K562 (cell line): ENCODE results near the gene PXMP2. TPM values are rescaled to one million over a fixed set of nuclear protein-coding genes. Genes with fewer than 3 reads are reported as not detected.

ENCODE experiments used
- DIDO1 ChIP-seq: fragments of 450-650 bp; IDR thresholded peaks from 2 replicates; pipeline ENCODE4 v1.6.1; 2016; ENCODE audit warnings: low read depth, missing biosample characterization, missing genetic modification characterization
- FOXJ2 ChIP-seq: fragments of 200-800 bp; sonication (Bioruptor generic); IDR thresholded peaks from 2 replicates; pipeline ENCODE4 v1.6.1; 2016; ENCODE audit warnings: missing genetic modification characterization, missing compliant biosample characterization
- FUS ChIP-seq: fragments of 200-400 bp; formaldehyde crosslinking; optimal IDR thresholded peaks from 2 replicates; pipeline ENCODE3; 2017; ENCODE audit warnings: low read depth, low read length
- HMGN3 ChIP-seq: IDR thresholded peaks from 2 replicates; pipeline ENCODE4 v1.6.1; 2011; ENCODE audit warnings: borderline replicate concordance, low read depth, mild to moderate bottlenecking, mixed read lengths, low read length; ENCODE audit not compliant: insufficient read length; ENCODE audit errors: extremely low read depth
- ILK ChIP-seq: fragments of 450-650 bp; IDR thresholded peaks from 2 replicates; pipeline ENCODE4 v1.6.1; 2016; ENCODE audit warnings: missing genetic modification characterization, low read depth, mild to moderate bottlenecking, missing compliant biosample characterization, moderate library complexity, borderline replicate concordance
- MAFF ChIP-seq: IDR thresholded peaks from 2 replicates; pipeline ENCODE4 v1.6.1; 2012; ENCODE audit warnings: low read length, improper control_type of control experiment
- MAFK ChIP-seq: IDR thresholded peaks from 2 replicates; pipeline ENCODE4 v1.6.1; 2011; ENCODE audit warnings: low read length, improper control_type of control experiment
- NR2F6 ChIP-seq: fragments of 450-650 bp; formaldehyde crosslinking; IDR thresholded peaks from 2 replicates; pipeline ENCODE4 v1.4.0; 2020; ENCODE audit warnings: mild to moderate bottlenecking
- PHF20 ChIP-seq: fragments of 450-650 bp; IDR thresholded peaks from 2 replicates; pipeline ENCODE4 v1.6.1; 2018; ENCODE audit not compliant: partially characterized antibody
- POLR2H ChIP-seq: IDR thresholded peaks from 2 replicates; pipeline ENCODE4 v1.6.1; 2016; ENCODE audit warnings: missing genetic modification characterization, low read depth, mild to moderate bottlenecking, control low read depth, missing compliant biosample characterization, moderate library complexity
- SMARCA4 ChIP-seq: fragments of 450-650 bp; IDR thresholded peaks from 2 replicates; pipeline ENCODE4 v1.6.1; 2016
- TRIM24 ChIP-seq, 2 experiments: fragments of 450-650 bp; IDR thresholded peaks; 2 replicates each; pipeline ENCODE4 v1.6.1; 2016
- ZKSCAN8 ChIP-seq: fragments of 200-800 bp; sonication (Bioruptor generic); IDR thresholded peaks from 2 replicates; pipeline ENCODE4 v1.6.1; 2016; ENCODE audit warnings: missing genetic modification characterization, missing compliant biosample characterization
- ZNF12 ChIP-seq: sonication (generic); formaldehyde crosslinking; IDR thresholded peaks from 2 replicates; pipeline ENCODE4 v1.4.0; 2020; ENCODE audit warnings: mild to moderate bottlenecking, missing genetic modification reagents
- ZNF507 ChIP-seq: conservative IDR thresholded peaks from 2 replicates; pipeline ENCODE4 v1.6.1; 2017; ENCODE audit warnings: missing genetic modification characterization, missing compliant biosample characterization
- polyA plus RNA-seq, 8 experiments: library from polyadenylated mRNA; depleted of rRNA in 4 of 8; stranded (reverse) in 5 of 8; unstranded in 3 of 8; fragments of >200 nt; fragmentation: Nextera tagmentation in 2 of 8; fragmentation: Illumina TruSeq in 1 of 8; extraction: Ambion mirVana in 2 of 8; extraction: Trizol in 1 of 8; gene quantifications; 2 replicates each; pipeline versions ENCODE4 v1.2.1 to v1.2.3, GENCODE V29; 2011 to 2014; ENCODE audit warnings: inconsistent platforms in 1 of 8, missing spikeins in 1 of 8
- total RNA-seq, 7 experiments: library from RNA; depleted of rRNA in 6 of 7; stranded (reverse); fragments of >200 nt in 6 of 7; fragmentation: Illumina TruSeq in 2 of 7; extraction: Trizol in 2 of 7; gene quantifications; 2 replicates each; pipeline versions ENCODE4 v1.2.1 to v1.2.3, GENCODE V29; 2011 to 2021; ENCODE audit warnings: low replicate concordance in 1 of 7
- TF ChIP-seq, protein P1 (sequence below): IDR thresholded peaks from 3 replicates; pipeline ENCODE4 v1.6.1; 2011; ENCODE audit warnings: borderline replicate concordance, mild to moderate bottlenecking, moderate library complexity; ENCODE audit not compliant: insufficient read length; ENCODE audit errors: extremely low read depth
- TF ChIP-seq, protein P2 (sequence below): IDR thresholded peaks from 2 replicates; pipeline ENCODE4 v1.6.1; 2014; ENCODE audit warnings: antibody characterized with exemption
- TF ChIP-seq, protein P3 (sequence below): sonication (generic); formaldehyde crosslinking; IDR thresholded peaks from 2 replicates; pipeline ENCODE4 v1.8.0; 2022; ENCODE audit warnings: mild to moderate bottlenecking, missing genetic modification reagents
- TF ChIP-seq, protein P4 (sequence below): sonication (generic); formaldehyde crosslinking; IDR thresholded peaks from 2 replicates; pipeline ENCODE4 v1.8.0; 2022; ENCODE audit warnings: missing genetic modification reagents, mild to moderate bottlenecking, moderate library complexity, borderline replicate concordance
- TF ChIP-seq, protein P5 (sequence below): fragments of 450-650 bp; formaldehyde crosslinking; IDR thresholded peaks from 2 replicates; pipeline ENCODE4 v1.4.0; 2022; ENCODE audit warnings: missing genetic modification characterization

Gene PXMP2
- total and polyA plus RNA-seq, 9 of the 15 experiments (the other 6 are each of a cell fraction or from before 2014, with no cell fraction given) = 3.0 to 66.1 (median 44.7) TPM

DNA sequence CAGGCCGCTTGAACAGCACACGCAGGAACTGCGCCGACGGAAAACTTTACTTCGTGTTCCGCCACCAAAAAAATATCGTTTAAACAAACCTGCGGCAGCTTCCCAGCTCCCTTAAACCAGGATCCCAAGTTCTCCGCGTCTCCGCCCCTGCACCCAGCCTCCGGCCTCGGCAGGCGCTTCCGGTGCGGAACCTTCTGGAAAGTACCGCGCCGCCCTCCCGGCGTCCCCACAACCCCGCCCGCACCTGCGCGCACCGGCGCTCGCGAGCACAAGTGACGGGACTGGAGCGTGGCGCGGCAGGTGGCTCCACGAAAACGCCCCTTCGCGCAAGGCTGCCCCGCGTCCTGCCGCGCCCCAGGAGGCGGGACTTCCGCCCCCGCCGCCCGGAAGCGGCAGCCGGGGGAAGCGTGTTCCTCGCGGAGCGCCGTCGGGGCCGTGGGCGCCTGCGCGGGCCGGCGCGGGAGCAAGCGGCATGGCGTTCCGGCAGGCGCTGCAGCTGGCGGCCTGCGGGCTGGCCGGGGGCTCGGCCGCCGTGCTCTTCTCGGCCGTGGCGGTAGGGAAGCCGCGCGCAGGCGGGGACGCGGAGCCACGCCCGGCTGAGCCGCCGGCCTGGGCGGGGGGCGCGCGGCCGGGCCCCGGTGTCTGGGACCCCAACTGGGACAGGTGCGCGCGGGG, 23.2 kb downstream of the PXMP2 start, which contains the start of gene PGAM5 (continued):
- TF ChIP-seq, protein P1, sequence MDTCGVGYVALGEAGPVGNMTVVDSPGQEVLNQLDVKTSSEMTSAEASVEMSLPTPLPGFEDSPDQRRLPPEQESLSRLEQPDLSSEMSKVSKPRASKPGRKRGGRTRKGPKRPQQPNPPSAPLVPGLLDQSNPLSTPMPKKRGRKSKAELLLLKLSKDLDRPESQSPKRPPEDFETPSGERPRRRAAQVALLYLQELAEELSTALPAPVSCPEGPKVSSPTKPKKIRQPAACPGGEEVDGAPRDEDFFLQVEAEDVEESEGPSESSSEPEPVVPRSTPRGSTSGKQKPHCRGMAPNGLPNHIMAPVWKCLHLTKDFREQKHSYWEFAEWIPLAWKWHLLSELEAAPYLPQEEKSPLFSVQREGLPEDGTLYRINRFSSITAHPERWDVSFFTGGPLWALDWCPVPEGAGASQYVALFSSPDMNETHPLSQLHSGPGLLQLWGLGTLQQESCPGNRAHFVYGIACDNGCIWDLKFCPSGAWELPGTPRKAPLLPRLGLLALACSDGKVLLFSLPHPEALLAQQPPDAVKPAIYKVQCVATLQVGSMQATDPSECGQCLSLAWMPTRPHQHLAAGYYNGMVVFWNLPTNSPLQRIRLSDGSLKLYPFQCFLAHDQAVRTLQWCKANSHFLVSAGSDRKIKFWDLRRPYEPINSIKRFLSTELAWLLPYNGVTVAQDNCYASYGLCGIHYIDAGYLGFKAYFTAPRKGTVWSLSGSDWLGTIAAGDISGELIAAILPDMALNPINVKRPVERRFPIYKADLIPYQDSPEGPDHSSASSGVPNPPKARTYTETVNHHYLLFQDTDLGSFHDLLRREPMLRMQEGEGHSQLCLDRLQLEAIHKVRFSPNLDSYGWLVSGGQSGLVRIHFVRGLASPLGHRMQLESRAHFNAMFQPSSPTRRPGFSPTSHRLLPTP = no peak
- peak; percentile 50 for TF ChIP-seq FUS
- no peak for TF ChIP-seq ZKSCAN8 (CRISPR knock-in tag)
- no peak for TF ChIP-seq ZNF12 (CRISPR knock-in tag)
- TF ChIP-seq MAFF = no peak
- TF ChIP-seq, protein P2, sequence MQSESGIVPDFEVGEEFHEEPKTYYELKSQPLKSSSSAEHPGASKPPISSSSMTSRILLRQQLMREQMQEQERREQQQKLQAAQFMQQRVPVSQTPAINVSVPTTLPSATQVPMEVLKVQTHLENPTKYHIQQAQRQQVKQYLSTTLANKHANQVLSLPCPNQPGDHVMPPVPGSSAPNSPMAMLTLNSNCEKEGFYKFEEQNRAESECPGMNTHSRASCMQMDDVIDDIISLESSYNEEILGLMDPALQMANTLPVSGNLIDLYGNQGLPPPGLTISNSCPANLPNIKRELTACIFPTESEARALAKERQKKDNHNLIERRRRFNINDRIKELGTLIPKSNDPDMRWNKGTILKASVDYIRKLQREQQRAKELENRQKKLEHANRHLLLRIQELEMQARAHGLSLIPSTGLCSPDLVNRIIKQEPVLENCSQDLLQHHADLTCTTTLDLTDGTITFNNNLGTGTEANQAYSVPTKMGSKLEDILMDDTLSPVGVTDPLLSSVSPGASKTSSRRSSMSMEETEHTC = no peak
- TF ChIP-seq, protein P3, sequence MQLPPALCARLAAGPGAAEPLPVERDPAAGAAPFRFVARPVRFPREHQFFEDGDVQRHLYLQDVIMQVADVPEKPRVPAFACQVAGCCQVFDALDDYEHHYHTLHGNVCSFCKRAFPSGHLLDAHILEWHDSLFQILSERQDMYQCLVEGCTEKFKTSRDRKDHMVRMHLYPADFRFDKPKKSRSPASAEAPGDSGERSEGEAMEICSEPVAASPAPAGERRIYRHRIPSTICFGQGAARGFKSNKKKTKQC (CRISPR knock-in tag) = peak; percentile 76; the same call in 1 of the 2 replicates
- TF ChIP-seq HMGN3 = peak; percentile 50
- peak; percentile 28; the same call in 1 of the 2 replicates for TF ChIP-seq DIDO1
- TF ChIP-seq, protein P4, sequence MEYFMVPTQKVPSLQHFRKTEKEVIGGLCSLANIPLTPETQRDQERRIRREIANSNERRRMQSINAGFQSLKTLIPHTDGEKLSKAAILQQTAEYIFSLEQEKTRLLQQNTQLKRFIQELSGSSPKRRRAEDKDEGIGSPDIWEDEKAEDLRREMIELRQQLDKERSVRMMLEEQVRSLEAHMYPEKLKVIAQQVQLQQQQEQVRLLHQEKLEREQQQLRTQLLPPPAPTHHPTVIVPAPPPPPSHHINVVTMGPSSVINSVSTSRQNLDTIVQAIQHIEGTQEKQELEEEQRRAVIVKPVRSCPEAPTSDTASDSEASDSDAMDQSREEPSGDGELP (CRISPR knock-in tag) = peak; percentile 75; the same call in 1 of the 2 replicates
- 0 out of 2 replicates have a peak, but pooled peaks have one; percentile 26 for TF ChIP-seq POLR2H (tag)
- TF ChIP-seq MAFK = no peak
- peak in 1 of 2 experiments; percentile 20; a peak in 1 of 4 replicates for TF ChIP-seq TRIM24 (IDR thresholded peaks at IDR 0.05)
- TF ChIP-seq FOXJ2 (tag) = 0 out of 2 replicates have a peak, but pooled peaks have one; percentile 22
- TF ChIP-seq ZNF507 (tag) = no peak
- peak; percentile 80 for TF ChIP-seq PHF20
- 0 out of 2 replicates have a peak, but pooled peaks have one; percentile 52 for TF ChIP-seq NR2F6
- no peak for TF ChIP-seq ILK
- TF ChIP-seq, protein P5, sequence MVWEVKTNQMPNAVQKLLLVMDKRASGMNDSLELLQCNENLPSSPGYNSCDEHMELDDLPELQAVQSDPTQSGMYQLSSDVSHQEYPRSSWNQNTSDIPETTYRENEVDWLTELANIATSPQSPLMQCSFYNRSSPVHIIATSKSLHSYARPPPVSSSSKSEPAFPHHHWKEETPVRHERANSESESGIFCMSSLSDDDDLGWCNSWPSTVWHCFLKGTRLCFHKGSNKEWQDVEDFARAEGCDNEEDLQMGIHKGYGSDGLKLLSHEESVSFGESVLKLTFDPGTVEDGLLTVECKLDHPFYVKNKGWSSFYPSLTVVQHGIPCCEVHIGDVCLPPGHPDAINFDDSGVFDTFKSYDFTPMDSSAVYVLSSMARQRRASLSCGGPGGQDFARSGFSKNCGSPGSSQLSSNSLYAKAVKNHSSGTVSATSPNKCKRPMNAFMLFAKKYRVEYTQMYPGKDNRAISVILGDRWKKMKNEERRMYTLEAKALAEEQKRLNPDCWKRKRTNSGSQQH (CRISPR knock-in tag) = 0 out of 2 replicates have a peak, but pooled peaks have one; percentile 29
- TF ChIP-seq SMARCA4 = no peak
